Tibial artery (tissue), 4 donors: ENCODE results near the gene FSTL4.

ENCODE experiments used
- DNase-seq, 2 donors: peaks; one replicate each; pipeline ENCODE4 v3.0.0-alpha.2; 2019
- H3K27ac ChIP-seq, 2 donors: fragments of 200-600 bp; sonication (generic) in 1 of 2; 1 replicate in 1 of 2; 2 replicates in 1 of 2; pipeline ENCODE4 v1.5.1; 2018 to 2019; ENCODE audit warnings: mild to moderate bottlenecking in 1 of 2
- H3K27me3 ChIP-seq, 2 donors: fragments of 200-600 bp; sonication (generic) in 1 of 2; one replicate each; pipeline versions ENCODE4 v1.5.1 to v1.6.0; 2016 to 2019
- H3K36me3 ChIP-seq, 3 donors: fragments of 200-600 bp; sonication (generic) in 2 of 3; one replicate each; pipeline ENCODE4 v1.5.1; 2016 to 2019; ENCODE audit warnings: mild to moderate bottlenecking in 2 of 3
- H3K4me1 ChIP-seq, 4 donors: fragments of 200-600 bp; sonication (generic) in 2 of 4; 1 replicate in 3 of 4; 2 replicates in 1 of 4; pipeline ENCODE4 v1.5.1; 2016 to 2019
- H3K4me3 ChIP-seq, 2 donors: fragments of 200-600 bp; sonication (generic) in 1 of 2; 1 replicate in 1 of 2; 2 replicates in 1 of 2; pipeline ENCODE4 v1.5.1; 2018 to 2019; ENCODE audit warnings: mild to moderate bottlenecking in 2 of 2
- H3K9me3 ChIP-seq, 3 donors: fragments of 200-600 bp; sonication (generic) in 1 of 3; one replicate each; pipeline ENCODE4 v1.5.1; 2016 to 2019
- CTCF ChIP-seq, 2 experiments: fragments of 200-600 bp in 1 of 2; fragments of 450-650 bp in 1 of 2; IDR thresholded peaks; one replicate each; pipeline ENCODE4 v1.5.1; 2017 to 2019; ENCODE audit warnings: antibody characterized with exemption in 2 of 2, mild to moderate bottlenecking in 1 of 2, moderate library complexity in 1 of 2
- intact Hi-C: fragments of 100-400 bp; cut with DNase I; formaldehyde crosslinking; loops from one replicate; pipeline ENCODE4 v1.15.0; 2023; ENCODE audit warnings: low total_unique reads

FSTL4 gene

GRCh38 chr5:133303298-133303697 is 309.0 kb downstream of the FSTL4 start:
- DNase-seq, result no peak
- Histone ChIP-seq H3K4me3 (no peak overlapping the region), H3K27ac (no peak overlapping the region), H3K4me1 (no peaks in the 10 kb centered on the region), H3K27me3 (peaks cover 0 to 13% of the 10 kb centered on the region in 2 donors), H3K36me3 (no peaks in the 10 kb centered on the region), H3K9me3 (no peaks in the 10 kb centered on the region)
- intact Hi-C loops, result no loop called here
- no peak for TF ChIP-seq CTCF (IDR thresholded peaks at IDR 0.05)

- H3K4me1 ChIP-seq, result no peaks in the 10 kb centered on the region
- intact Hi-C loops, result no loop called here
Measured at GRCh38 chr5:133299728-133300127, 312.6 kb downstream of the FSTL4 start.

GRCh38 chr5:133299021-133299420 is 313.3 kb downstream of the FSTL4 start:
- H3K4me3 ChIP-seq, result no peak overlapping the region
- no peaks in the 10 kb centered on the region for H3K36me3 ChIP-seq
- no peak for DNase-seq
- no peaks in the 10 kb centered on the region for H3K9me3 ChIP-seq
- TF ChIP-seq CTCF (IDR thresholded peaks at IDR 0.05), result no peak
- H3K27me3 ChIP-seq, result peaks cover 0 to 14% of the 10 kb centered on the region in 2 donors
- intact Hi-C loops, result no loop called here
- H3K4me1 ChIP-seq, result no peaks in the 10 kb centered on the region
- H3K27ac ChIP-seq, result no peak overlapping the region

More at GRCh38 chr5:133299728-133300127, 312.6 kb downstream of the FSTL4 start:
- Histone ChIP-seq H3K36me3 (no peaks in the 10 kb centered on the region), H3K27me3 (peaks cover 0 to 14% of the 10 kb centered on the region in 2 donors), H3K9me3 (no peaks in the 10 kb centered on the region), H3K4me3 (no peak overlapping the region), H3K27ac (no peak overlapping the region)
- no peak for TF ChIP-seq CTCF (IDR thresholded peaks at IDR 0.05)
- no peak for DNase-seq

- intact Hi-C loops, result no loop called here
- Histone ChIP-seq H3K4me3 (no peak overlapping the region), H3K27ac (no peak overlapping the region), H3K4me1 (no peaks in the 10 kb centered on the region), H3K27me3 (peaks cover 0 to 14% of the 10 kb centered on the region in 2 donors), H3K36me3 (no peaks in the 10 kb centered on the region), H3K9me3 (no peaks in the 10 kb centered on the region)
- no peak for DNase-seq
- no peak for TF ChIP-seq CTCF (IDR thresholded peaks at IDR 0.05)
Measured at GRCh38 chr5:133298447-133298846, 313.9 kb downstream of the FSTL4 start.

- DNase-seq, result no peak
Measured at GRCh38 chr5:133297293-133297692, 315.0 kb downstream of the FSTL4 start.

More at GRCh38 chr5:133297293-133297692, 315.0 kb downstream of the FSTL4 start:
- no peaks in the 10 kb centered on the region for H3K4me1 ChIP-seq
- H3K27ac ChIP-seq, result no peak overlapping the region
- H3K27me3 ChIP-seq, result peaks cover 0 to 8% of the 10 kb centered on the region in 2 donors
- no peak overlapping the region for H3K4me3 ChIP-seq
- intact Hi-C loops, result no loop called here
- no peaks in the 10 kb centered on the region for H3K36me3 ChIP-seq
- no peaks in the 10 kb centered on the region for H3K9me3 ChIP-seq
- no peak for TF ChIP-seq CTCF (IDR thresholded peaks at IDR 0.05)
